ENCODE results near the gene TBCB.
A peak's percentile ranks its signal among the peaks of the same experiment; 100 is the strongest.

TBCB gene

GRCh38 chr19:36100476-36100875 lies 14.8 kb upstream of the TBCB start:
- no peak for DNase-seq (ENCODE audit: extremely low read depth in 1 of 2, low read depth in 1 of 2)

GRCh38 chr19:36101550-36102327 lies 13.5 kb upstream of the TBCB start:
- DNase-seq (ENCODE audit: extremely low read depth in 1 of 2, low read depth in 1 of 2) = no peak

GRCh38 chr19:36103040-36103626 lies 12.1 kb upstream of the TBCB start:
- no peak for DNase-seq (ENCODE audit: extremely low read depth in 1 of 2, low read depth in 1 of 2)

- no peak for DNase-seq (ENCODE audit: extremely low read depth in 1 of 2, low read depth in 1 of 2)
Measured at GRCh38 chr19:36103842-36104552, 11.3 kb upstream of the TBCB start.

- no peak for DNase-seq (ENCODE audit: extremely low read depth in 1 of 2, low read depth in 1 of 2)
Measured at GRCh38 chr19:36106441-36106840, 8.8 kb upstream of the TBCB start.

DNA sequence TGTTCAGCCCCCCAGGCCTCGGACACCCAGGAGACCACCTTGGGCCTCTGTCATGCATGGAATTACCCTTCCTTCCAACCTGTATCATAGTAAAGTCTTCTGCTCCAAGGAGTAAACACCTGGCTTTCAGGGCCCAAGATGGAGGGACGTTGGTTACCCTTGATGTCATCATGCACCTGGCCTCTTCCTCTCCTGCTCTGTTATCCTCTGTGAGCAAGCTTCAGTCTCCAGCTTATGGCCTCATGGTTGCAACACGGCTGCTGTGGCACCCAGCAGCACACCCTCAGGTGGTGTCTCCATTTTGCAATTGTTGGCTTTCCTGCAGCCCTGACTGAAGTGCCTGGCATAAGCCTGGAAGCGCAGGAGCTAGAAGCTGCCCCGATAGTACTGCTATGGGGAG lies 8.3 kb upstream of the TBCB start:
- no peak for DNase-seq (ENCODE audit: extremely low read depth in 1 of 2, low read depth in 1 of 2)

- DNase-seq (ENCODE audit: extremely low read depth in 1 of 2, low read depth in 1 of 2) = no peak
Measured at GRCh38 chr19:36108684-36109083, 6.6 kb upstream of the TBCB start.

DNA sequence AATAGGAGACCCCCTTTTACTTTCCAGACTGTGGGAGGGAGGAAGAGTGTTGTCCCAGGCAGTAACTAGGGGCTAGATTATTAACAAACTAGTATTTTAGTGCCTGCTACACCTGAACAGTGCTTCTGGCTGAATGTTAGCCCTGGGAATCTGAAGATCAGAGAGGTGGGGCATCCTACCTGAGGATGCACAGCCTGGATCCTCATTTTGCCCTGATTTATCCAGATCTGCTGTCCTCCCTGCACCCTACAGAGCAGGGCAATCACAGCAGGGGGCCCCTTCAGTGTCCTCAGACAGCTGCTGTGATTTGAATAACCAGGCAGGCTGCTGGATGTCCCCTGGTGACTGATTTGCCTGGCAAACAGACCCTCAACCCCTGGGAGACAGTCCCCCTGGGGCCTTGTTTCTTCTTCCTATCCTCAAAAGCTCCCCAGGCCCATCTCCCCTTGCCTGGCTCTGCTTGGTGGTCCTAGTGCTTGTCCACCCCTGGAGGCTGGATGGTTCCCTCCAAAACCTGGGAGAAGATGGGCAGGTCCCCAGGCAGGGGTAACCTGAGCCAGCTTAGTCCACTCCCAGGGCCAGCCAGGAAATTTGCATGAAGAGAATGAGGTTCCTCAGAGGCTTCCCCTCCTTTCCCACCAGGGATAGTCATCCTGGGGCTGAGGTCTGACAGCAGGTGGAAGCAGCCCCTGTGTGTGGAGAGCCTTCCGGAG lies 4.6 kb upstream of the TBCB start, which contains the start of gene OVOL3:
OVOL3 (plus strand) TSS at position 657 of the 713 bp plus-strand sequence. CDS start 60 bp downstream, outside the sequence.
- DNase-seq (ENCODE audit: extremely low read depth in 1 of 2, low read depth in 1 of 2) = no peak

DNA sequence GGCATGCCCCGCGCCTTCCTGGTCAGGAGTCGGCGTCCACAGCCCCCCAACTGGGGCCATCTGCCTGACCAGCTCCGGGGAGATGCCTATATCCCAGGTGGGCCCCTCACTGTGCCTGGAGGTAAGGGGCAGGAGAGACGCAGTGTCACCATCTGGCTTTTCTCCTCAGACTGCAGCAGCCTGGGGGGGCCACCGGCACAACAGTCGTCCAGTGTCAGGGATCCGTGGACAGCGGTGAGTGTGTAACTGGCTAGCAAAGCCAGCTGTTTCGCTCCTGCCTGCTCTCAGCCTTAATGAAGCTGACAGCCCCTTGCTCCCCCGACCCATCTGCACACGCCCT lies 4.1 kb upstream of the TBCB start:
- DNase-seq (ENCODE audit: extremely low read depth in 1 of 2, low read depth in 1 of 2) = no peak

DNA sequence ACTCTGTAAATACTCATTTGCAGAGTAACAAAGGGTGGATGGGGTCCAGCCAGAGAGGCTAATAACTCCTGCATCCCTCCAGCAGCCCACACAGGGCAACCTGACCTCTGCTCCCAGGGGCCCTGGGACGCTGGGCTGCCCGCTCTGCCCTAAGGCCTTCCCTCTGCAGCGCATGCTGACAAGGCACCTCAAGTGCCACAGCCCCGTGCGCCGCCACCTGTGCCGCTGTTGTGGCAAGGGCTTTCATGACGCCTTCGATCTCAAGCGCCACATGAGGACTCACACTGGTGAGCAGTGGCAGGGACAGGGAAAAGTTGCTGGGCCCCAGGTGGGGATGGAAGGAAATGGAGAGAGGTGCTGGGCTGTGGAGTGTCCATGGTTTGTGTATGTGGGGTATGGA lies 2.6 kb upstream of the TBCB start:
- DNase-seq (ENCODE audit: extremely low read depth in 1 of 2, low read depth in 1 of 2) = no peak

DNA sequence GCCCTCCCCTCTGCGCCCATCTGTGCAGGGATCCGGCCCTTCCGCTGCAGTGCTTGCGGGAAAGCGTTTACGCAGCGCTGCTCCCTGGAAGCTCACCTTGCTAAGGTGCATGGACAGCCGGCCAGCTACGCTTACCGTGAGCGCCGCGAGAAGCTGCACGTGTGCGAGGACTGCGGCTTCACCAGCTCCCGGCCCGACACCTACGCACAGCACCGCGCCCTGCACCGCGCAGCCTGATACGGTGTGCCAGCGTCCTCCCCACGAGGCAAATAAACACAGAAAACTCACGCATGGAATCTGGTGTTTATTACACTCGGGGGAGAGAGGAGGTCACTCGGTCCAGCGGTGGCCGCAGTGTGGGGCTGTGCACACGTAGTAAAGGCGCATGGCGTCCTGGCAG lies 1.8 kb upstream of the TBCB start:
- no peak for DNase-seq (ENCODE audit: extremely low read depth in 1 of 2, low read depth in 1 of 2)

DNA sequence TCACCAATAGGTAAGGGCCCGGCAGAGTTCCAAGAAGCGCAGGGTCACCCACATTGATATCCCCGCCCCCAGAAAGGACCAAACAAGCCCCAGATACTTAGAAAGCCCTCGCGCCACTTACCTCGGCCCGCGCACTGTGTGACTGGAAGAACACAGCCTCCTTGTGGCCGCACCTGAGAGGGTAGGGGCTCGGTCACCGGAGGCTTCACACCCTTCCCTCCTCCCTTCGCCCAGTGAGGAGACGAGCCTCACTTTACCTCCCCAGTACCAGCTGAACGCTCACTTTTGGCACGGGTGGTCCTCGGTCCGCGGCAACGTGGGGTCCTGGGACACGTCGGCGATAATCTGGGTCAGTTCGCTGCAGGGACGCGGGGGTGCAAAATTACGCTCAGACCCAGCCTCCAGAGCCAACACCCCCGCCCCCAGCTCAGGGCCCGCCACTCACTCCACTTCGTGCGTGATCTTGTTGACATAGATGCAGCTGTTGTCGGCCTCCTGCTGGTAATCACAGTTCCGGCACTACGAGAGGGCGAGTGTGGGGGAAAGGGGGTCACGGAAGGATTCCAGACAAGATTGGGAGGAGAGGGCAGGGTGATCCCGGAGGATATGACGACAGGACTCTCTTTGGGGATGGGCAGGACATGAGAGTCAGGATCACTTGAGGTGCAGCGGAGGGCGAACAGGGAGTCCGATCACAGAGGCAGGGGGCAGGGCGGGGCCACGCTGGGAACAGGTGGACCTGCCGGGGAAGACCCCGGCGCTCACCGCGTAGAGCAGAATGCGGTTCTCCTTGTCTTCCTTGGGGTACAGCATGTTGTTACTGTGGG lies 1.2 kb upstream of the TBCB start:
- DNase-seq (ENCODE audit: extremely low read depth in 1 of 2, low read depth in 1 of 2) = no peak

DNA sequence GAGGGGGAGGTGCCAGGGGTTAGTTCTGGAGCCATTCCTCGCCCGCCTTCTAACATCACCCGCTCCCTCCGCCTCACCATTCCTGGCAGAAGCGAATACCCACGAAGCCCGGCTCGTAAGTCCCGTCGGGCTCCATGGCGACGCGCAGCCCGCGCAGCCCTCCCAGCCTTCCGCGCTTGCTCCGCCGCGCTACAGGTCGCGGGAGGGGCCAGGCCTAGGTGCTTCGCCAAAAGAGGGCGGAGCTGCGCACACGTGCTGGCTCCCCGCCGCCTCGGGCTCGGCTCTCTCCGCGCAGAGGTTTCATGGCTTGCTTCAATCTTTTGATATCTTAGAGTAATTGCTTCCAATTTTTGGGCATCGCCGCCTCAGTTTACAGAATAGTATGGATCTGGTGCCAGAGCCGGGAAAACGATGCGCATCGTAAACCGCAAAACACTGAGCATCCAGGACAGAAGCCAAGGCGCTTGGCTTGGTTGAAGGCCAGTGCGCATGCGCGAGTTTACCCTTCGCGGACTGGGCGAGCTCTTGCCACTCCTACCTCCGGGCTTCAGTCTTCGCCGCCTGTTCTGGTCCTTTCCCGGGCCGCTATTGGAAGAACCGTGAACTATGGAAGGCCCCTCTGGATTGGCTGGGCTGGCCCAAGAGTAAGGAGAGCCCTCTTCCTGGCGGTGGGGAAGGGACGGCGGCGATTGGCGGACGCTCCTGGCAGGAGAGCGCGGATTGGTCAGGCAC lies 381 bp upstream of the TBCB start, which contains the start of gene POLR2I:
POLR2I (minus strand) TSS at position 155 of the 732 bp plus-strand sequence; CDS start at position 136, 19 bp downstream.
- peak; percentile 96 to 99 for DNase-seq (ENCODE audit: extremely low read depth in 1 of 2, low read depth in 1 of 2)

DNA sequence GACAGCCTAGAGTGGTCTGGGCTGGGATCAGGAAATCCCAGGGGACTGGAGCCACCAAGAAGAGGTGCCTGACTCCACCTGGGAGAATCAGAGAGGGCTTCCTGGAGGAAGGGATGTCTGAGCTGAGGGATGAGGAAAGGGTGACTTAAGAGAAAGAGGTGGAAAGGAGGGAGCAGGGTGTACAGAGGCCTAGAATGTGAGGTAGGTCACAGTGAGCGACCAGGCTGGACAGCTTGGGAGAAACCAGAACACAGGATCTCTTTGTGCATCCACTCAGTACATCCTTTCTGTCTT lies 1.0 kb downstream of the TBCB start:
- no peak for DNase-seq (ENCODE audit: extremely low read depth in 1 of 2, low read depth in 1 of 2)

DNA sequence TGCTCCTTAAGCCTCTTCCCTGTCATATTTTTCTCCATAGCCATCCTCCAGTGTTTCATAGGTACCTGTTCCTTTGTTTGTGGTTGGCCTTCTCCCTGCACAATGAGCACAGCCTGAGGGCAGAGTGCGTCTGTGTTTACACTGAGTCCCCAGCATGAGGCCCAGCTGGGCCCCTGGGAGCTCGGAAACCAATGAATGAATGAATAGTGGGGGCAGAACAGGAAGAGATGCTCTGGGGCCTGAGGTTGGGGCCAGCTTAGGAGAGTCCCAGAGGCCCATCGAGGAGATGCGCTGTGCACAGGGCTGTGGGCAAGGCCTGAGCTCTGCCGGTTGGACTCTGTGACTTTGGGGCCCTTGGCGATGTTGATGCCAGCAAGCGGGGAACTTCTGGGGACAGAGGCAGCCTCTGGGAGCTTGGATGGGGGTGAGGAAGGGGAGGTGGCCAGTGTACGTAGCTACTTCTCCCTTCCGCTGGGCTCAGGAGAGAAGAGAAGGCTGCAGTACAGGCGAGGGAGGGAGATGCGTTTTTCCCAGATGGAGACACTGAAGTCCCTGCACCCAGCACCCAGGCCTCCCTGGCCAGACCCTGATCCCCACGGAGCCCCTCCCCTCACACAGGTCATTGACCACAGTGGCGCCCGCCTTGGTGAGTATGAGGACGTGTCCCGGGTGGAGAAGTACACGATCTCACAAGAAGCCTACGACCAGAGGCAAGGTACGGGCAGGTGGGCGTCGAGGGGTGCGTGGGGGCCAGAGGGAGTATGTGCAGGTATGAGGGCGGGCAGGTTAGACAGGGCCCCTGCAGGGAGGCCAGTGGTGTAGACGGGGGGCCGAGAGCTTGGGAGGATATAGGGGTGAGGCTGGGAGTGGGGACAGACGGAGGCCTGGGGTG lies 5.1 kb downstream of the TBCB start:
- no peak for DNase-seq (ENCODE audit: extremely low read depth in 1 of 2, low read depth in 1 of 2)

DNA sequence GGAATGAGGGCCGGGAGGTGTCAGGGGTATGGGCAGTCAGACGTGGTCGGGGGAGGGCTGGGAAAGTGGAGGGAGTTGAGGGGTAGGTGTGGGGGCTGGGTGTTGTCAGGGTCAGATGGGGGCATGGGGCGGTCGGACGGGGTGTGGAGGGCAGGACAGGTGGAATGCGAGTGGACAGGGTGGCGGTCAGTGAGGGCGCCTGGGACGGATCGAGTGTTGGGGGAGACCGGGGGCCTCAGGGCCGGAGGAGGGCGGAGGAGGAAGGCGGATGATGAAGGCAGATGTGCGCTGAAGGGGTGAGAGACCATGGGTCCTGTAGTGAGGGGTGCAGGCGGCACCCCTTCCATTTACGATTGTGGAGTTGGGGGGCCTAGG lies 5.7 kb downstream of the TBCB start:
- no peak for DNase-seq (ENCODE audit: extremely low read depth in 1 of 2, low read depth in 1 of 2)

DNA sequence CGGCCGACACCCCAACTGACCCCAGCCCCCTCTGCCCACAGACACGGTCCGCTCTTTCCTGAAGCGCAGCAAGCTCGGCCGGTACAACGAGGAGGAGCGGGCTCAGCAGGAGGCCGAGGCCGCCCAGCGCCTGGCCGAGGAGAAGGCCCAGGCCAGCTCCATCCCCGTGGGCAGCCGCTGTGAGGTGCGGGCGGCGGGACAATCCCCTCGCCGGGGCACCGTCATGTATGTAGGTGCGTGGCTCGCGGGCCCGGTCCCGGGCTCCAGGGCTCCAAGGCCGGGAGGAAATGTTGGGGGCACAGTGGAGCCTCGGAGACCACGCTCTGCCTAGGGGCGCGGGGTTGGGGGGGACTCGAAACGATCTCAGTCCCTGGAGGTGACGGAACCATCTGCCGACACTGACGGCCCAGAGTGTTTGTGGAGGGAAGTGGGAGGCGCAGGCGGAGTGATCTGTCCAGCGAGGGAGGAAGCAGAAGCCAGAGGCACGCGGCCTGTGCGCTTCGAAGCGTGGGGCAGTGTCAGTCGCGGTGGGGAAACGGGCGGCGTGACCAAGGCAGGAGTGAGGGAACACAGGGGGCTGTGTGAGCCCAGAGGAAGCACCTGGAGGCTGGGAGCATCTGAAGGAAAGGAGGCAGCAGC lies 6.3 kb downstream of the TBCB start:
- DNase-seq (ENCODE audit: extremely low read depth in 1 of 2, low read depth in 1 of 2) = no peak

GRCh38 chr19:36125557-36125956 lies 10.3 kb downstream of the TBCB start:
- DNase-seq (ENCODE audit: extremely low read depth in 1 of 2, low read depth in 1 of 2) = no peak

DNA sequence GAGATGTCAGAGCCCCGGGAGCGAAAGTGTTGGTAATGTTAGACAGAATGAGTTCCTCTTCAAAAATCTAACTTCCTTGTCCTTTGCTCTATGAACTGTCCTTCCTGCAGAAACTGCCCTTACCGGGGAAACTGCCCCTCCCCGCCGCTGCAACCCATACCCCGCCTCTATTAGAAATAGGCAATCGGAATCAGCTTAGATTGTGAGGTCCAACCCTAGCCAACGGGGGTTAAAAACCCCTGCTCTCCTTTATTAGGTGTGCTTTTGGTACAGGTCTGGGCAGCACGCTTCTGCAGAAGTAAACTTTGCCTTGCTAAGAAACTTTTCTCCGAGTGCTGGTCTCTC lies 13.1 kb downstream of the TBCB start:
- no peak for DNase-seq (ENCODE audit: extremely low read depth in 1 of 2, low read depth in 1 of 2)

Data from stimulated activated CD8-positive, alpha-beta memory T cell treated with anti-CD3 and anti-CD28 coated beads, Interleukin-7, amount 100 ng/mL, for 48 hours (primary cell).